GM19035 (cell line): Measurements from ENCODE around the gene BTBD2.
"Not testable (repeated sequence)": the region's sequence is repeated elsewhere in the genome, so short reads cannot be mapped to it uniquely, and the experiment has no call there.

Source experiments
- ATAC-seq: cut with Tn5 transposase; IDR thresholded peaks from one replicate; pipeline ENCODE4 v1.9.1; 2021; ENCODE audit not compliant: unreplicated experiment

The BTBD2 gene

DNA sequence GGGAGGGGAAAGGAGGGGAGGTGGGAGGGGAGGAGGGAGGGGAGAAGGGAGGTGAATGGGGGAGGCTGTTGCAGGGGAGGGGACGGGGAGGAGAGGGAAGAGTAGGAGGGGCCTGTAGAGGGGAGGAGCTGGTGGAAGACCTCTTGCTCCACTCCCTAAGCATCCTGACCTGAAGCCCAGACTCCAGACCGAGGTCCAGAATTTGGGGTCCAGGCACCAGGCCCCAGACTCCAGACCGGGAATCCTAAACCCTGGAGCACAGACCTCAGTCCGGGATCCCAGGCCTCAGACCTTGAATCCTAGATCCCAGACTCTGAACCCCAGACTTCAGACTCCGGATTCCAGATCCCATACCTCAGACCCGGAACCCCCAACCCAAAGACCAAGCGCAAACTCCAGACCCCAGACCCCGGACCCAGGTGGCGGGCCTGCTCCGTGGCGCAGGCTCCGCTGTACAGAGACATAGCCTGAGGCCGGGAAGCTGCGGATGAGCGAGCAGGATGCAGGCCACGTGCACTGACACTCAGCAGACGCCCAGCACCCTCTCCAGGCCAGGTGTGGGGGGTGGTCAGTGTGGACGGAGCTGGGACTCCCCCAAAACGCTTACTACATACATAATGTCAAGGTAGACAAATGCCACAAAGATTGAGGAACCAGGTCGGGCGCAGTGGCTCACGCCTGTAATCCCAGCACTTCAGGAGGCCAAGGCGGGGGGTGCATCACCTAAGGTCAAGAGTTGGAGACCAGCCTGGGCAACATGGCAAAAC is 710 bp upstream of the BTBD2 start:
- no peak for ATAC-seq

DNA sequence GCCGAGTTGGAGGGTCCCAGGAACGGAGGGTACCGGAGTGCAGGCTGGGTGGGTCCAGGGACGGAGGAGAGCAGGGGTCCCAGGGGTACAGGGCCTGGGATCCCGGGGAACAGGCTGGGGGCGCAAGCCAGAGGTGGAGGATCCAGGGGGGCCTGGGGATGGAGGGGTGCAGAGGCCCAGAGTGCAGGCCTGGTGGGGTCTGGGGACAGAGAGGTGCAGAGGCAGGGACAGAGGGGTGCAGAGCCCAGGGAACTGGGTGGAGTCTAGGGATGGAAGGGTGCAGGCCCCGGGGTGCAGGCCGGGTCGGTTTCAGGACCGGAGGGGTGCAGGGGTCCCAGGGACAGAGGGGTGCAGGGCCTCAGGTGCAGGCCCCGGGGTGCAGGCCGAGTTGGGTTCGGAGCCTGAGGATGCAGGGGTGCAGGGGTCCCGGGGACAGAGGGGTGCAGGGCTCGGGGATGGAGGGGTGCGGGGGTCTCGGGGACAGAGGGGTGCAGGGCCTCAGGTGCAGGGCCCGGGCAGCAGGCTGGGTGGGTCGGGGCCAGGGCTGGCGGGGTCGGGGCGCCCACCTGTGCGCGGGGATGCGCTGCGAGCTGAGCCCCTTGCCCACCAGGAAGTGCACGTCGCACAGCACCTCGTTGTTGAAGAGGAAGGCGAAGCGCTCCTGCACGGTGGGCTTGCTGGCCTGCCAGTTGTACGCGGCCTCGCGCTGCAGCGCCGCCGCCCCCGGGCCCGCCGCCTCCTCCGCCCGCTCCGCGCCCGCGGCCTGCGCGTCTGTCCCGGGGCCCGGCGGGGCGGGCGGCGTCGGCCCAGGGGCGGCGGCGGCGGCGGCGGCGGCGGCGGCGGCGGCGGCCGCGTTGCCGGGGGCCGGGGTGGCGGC is 545 bp downstream of the BTBD2 start:
- ATAC-seq: no peak

DNA sequence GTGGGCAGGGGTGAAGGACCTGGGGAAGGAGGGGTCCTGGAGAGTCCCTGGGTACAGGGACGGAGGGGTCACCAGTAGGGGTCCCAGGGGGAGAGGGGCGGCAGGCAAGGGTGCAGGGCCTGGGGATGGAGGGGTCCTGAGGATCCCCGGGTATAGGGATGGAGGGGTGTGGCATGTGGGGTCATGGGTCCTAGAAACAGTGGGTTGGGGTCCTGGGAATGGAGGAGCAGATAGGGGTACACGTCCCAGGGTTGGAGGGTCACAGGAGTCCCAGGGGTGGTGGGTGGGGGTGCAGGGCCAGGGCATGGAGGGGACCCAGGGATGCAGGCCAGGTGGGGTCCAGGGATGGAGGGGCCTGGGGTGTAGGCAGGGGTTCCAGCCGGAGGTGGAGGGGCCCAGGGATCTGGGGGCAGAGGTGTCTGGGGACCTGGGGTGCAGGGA is 1.4 kb downstream of the BTBD2 start:
- no peak for ATAC-seq

DNA sequence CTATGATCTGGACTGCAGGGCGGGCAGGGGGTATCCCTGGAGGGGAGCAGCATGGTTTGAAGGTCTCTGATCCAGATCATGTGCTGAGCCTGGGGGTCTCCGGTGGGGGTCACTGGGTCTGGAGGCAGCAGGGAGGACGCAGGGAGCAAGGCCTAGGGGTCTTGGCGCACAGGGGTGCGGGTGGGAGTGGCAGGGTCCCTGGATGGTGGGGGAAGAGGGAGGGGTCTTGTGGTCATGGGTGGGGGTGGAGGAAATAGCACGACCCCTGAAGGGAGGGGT is 1.9 kb downstream of the BTBD2 start:
- ATAC-seq: no peak

DNA sequence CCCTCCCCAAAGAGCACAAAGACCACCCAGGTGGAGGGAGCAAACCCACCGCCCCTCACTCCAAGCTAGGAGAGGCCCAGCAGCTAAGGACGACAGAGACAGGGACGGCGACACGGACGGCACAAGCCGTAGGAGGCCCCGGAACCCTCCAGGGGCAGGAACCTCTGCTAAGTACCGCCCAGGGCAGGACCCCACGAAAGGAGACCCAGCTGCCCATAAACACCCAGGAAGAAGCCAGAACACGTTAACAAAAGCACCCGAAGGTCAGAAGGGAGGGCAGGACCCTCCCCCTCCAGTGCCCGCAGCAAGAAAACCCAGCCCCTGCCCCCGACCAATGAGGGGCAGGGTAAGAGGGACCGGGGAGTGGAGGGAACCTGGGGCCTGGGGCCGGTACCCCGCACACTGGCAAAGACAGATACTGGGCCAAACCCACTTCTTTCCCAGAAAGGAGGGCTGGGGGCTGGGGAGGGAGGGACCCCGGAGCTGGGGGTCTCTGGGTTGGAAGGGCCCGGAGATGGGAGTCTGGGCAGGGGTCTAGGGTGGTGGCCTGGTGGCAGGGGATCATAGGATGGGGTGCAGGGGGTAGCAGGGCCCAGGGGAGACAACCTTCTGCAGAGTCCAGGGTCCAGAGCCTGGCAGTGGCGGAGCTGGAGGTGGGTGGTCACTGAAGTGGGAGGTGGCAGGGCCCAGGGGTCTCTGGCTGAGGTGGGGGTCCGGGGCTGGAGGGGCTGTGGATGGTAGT is 2.4 kb downstream of the BTBD2 start:
- no peak for ATAC-seq

DNA sequence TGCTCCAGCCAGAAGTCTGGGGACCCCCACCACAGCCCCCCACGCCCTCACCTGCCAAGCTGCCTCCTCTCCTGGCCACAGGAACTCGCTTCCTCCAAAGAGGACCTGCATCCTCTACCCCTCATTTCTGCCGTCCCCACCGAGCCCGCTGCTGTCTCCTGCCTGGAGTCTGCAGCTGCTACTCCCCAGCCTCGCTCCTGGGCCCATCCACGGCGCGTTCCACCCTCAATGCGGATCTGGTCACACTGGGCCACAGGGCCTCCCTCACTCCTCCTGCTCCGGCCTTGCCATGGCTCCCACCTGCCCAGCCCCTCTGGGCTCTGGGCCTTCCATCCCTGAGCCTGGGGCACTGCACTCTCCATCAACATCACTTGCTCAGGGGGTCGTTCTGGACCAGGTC is 4.3 kb downstream of the BTBD2 start:
- no peak for ATAC-seq

DNA sequence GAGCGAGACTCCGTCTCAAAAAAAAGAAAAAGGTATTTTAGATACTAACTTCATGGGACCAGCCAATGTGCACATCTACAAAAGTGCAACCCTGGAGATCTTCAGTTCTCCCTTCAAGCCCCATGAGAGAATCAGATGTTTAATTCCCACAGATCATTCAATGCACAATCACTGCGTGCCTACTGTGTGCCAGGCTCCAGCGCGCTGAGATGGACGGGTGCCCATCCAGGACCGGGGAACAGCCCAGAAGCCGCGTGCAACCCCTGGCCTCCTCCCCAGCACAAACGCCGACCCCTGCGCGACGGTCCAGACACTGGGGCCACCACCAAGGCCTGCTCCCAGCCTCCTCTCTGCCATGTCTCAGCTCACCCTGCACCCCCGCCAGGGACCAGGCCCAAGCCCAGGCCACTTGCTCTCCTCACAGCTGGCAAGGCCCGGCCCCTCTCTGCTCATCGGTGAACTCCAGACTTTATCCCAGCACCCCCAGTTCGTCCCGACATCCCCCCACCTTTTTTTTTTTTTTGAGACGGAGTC is 5.3 kb downstream of the BTBD2 start:
- no peak for ATAC-seq

DNA sequence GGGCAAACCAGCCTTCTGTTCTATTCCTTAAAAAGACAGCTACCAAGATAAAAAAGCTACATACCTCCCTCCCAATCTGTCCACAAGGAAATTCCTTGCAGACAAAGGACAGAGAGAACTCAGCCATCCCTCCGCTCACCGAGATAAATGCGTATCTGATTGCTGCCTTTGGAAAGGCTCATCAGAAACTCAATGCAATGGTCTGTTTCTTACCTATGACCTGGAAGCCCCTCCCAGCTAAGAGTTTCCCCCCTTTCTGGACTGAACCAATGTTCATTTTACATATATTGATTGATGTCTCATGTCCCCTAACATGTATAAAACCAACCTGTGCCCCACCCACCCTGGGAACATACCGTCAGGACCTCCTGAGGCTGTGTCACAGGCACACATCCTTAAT is 11.6 kb downstream of the BTBD2 start:
- no peak for ATAC-seq

DNA sequence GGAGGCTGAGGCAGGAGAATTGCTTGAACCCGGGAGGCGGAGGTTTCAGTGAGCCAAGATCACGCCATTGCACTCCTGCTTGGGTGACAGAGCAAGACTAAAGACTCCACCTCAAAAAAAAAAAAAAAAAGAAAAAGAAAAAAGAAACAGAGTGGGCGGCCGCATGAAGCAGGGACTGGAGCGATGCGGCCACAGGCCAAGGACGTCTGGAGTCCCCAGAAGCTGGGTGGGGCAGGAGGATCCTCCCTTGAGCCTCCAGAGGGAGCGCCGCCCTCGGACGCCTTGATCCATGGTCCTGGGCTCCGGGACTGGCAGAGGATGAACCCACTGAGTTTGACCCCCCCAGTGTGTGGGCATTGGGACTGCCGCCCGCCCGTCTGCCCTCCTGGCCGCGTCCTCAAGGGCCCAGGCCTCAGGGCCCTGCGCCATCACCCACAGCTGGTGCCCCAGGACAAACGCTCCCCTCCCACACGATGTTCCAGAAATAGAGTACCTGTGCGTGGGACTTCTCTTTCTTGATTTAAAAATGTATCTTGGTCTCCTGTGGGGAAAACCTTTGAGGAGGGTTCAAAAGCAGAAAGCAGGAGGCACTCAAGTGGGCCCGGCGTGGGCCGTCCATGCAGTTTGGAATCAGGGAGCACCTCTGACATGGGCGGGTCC is 15.5 kb downstream of the BTBD2 start:
- no peak for ATAC-seq

DNA sequence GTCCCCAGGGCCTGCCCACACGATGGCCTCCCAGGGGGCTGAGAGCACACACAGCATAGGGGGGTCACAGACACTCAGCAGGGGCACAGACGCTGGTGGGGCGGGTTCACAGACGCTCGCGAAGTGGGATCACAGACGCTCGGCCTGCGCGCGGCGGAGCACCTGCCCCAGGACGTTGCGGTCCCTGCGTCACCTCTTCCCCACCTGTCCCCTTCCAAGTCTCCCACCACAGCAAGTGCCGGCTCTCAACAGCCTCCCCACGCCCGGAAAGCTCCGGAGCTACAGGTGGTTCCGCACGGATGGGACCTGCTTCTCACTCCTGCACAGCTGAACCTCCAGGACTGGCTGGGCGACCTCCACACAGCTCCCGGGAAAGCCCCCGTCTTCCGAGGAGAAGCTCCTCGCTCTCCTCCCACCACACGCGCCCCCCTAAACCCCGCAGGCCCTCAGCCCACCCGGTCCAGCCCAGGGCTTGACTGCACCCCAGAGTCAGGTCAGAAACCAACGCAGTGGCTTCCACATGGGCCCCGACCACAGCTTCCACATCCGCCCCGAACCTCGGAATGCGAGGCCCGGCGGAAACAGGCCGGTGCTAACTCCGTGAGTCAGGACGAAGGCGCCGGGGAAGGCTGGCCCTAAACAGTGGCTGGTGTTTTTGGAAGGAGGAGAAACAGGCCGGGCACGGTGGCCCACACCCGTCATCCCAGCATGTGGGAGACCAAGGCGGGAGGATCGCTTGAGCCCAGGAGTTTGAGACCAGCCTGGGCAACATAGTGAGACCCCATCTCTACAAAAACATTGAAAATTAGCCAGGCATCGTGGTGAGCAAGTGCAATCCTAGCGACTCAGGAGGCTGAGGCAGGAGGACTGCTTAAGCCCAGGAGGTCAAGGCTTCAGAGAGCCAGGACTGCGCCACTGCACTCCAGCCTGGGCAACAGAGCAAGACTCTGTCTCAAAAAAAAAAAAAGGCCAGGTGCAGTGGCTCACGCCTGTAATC is 16.5 kb downstream of the BTBD2 start:
- ATAC-seq: no peak

DNA sequence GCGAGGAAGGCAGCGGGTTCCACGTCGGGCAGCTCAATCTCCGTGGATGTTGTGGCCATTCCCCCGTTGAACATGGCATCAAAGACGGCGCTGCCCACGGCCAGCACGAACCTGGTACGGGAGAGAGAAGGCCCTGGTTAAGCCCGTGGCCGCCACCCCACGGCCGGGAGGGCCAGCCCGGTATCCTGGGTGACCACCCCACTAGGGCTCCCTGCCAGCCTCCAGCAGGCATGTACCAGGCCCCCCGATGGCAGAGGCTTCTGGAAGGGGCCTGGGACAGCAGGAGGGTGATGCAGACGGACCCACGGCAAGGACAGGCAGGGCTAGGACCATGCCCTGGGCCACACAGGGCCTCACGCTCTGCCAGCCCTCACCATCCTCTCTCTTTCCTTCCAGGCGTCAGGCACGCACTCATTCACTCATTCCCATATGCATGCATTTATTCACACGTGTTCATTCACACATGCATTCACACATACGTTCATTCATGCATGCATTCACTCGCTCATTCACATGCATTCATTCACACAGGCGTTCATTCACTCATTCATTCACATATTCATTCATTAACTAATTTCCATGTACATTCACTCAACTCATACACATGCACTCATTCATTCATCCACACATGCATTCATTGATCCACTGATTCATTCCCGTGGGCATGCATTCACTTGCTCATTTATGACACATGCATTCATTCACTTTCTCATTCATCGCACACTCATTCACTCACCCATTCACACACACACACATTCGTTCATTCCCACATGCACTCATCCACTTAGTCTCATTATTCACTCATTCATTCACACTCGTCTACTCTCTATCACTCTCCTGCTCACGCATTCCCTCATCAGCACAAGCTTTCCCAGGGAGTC is 17.9 kb downstream of the BTBD2 start:
- ATAC-seq: no peak

DNA sequence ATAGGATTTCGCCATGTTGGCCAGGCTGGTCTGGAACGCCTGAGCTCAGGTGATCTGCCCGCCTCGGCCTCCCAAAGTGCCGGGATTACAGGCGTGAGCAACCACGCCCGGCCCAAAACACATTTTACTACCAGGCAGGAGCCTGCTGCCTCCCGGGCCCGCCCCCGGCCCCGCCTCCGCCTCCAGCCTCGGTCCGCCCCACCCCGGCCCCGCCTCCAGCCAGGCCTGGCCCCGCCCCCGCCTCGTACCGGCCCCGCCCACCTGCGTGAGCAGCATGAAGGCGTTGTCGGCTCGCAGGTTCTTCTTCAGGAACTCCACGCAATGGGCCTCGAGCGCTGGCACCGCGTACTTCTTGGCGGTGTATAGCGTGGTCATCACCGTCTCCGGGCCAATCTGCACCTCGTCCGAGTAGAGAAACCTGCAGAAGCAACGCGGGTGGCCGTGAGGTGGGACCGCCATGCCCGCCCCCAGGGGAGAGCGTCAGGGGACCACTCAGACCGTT is 22.7 kb downstream of the BTBD2 start:
- ATAC-seq: no peak

DNA sequence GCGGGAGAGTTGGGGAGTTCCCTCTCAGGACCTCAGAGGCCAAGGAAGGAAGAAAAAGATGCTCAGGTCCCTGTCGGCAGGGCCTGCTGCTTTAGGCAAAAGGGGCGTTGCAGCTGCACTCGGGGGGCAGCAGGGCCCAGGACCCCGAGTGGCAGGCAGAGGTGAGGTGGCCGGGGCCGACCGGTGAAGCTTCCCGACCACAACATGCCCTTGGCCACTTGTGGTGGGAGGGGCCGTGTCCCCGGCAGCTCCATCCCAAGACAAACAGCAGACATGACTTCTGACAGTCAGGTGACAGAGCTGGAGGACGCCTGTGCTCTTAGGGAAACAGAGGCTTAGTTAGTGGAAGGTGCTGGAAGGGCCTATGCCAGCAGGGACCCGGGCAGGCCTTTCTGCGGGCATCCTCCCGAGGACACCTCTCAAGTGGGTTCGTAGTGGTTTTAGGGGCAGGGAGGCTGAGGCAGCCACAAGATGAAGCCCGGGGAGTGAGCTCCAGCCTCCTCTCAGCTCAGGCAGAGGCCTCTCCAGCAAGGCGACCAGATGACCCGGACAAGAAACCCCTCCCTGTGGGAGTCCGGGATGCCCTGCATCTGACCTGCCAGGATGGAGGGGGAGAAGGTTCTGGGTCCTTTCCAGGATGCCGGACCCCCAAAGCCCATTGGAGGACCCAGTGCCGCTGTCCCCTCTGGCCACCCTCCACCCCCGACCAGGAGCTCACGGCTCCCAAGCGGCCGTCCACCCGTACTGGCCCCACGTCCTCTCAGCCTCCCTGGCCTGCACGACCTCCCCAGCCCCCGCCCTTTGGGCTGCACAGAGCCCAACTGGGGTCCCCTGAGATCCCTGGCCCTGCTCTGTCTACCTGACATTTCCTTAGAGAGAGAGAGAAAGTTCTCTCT is 24.2 kb downstream of the BTBD2 start:
- ATAC-seq: no peak

DNA sequence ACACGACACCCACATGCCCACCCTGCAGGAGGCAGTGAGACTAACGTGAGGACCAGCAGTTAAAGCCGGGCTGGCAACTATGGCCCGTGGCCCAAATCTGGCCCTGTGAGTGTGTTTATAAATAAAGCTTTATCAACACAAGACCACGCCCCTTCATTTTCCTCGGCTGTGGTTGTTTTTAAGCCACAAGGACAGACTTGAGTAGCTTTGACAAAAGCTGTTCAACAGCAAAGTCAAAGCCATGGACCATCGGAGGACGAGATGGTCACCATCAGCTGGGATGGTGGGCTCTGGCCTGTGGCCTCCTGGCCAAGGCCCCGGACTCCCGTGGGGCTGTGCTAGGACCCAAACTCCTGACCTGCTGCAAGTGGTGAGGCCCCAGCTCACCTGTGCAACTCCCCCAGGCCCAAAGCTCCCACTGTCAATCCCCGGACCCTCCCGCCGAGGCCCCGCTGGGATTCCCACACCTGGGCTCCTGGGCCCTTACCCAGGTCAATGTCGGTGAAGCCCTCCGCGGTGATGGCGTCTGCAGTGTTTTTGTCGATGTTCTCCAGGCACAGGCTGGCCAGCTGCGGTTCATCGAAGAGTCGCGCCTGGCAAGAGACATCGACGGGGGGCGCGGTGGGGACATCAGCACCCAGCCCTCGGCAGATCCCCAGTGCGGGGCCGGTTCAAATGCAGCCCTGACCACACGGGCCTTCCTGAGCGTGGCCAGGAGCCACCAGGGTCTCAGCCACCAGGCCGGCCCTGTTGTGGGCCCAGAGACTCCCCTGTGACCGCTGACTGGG is 25.1 kb downstream of the BTBD2 start:
- no peak for ATAC-seq

DNA sequence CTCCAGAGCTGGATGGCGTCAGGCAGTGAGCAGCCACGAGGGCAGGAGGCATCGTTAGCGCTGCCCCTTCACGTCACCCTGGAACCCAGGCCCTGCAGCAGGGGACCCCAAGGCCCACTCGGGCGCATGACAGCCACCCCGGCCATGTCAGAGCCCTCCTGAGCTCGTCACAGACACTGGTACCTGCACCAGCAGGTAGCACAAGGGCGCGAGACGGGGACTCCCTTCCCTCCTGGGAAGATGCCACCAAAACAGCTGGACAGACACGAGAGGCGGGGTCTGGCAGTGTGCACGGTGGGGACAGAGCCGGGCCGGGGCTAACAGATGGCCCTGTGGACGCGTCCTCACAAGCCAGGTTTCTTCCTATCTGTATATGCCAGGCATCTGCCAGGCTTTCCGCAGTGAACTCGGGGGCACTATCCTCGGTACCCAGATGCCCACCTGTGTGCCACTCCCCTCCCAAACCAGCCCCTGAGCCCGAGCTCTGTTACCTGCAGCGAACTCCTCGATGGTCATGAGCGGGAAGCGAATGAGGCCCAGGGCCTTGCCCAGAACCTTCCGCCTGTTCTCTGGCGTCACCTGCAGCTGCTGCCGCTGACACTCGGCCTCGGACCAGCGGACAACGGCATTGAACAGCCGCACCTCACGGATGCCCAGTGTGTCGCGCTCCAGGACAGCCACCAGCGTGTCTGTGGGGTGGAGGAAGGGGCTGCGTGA is 25.8 kb downstream of the BTBD2 start:
- ATAC-seq: no peak

DNA sequence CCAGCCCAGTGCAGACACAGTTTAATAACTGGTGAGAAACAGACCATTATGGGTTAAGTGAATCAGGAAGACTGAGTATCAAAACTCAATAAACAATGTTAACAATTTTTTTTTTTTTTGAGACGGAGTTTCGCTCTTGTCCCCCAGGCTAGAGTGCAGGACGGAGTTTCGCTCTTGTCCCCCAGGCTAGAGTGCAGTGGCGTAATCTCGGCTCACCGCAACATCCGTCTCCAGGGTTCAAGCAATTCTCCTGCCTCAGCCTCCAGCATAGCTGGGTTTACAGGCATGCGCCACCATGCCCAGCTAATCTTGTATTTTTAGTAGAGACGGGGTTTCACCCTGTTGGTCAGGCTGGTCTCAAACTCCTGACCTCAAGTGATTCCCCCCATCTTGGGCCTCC is 27.1 kb downstream of the BTBD2 start:
- ATAC-seq: not testable (repeated sequence)
